Esophagus muscularis mucosa (tissue), 4 donors: ENCODE measurements around the gene VPS39. TPM values are rescaled to one million over a fixed set of nuclear protein-coding genes. Genes with fewer than 3 reads are reported as not detected.

Source experiments
- DNase-seq: peaks from one replicate; pipeline ENCODE4 v3.0.0-alpha.2; 2017; ENCODE audit errors: extremely low spot score
- H3K27ac ChIP-seq, 4 donors: fragments of 200-600 bp; sonication (generic); replicated peaks in 1 of 4; 1 replicate in 3 of 4; 2 replicates in 1 of 4; pipeline ENCODE4 v1.5.1; 2016 to 2019; ENCODE audit warnings: mild to moderate bottlenecking in 1 of 4
- H3K27me3 ChIP-seq, 4 donors: fragments of 200-600 bp; sonication (generic); one replicate each; pipeline versions ENCODE4 v1.5.1 to v1.6.0; 2016 to 2019
- H3K36me3 ChIP-seq, 4 donors: fragments of 200-600 bp; sonication (generic); one replicate each; pipeline ENCODE4 v1.5.1; 2016 to 2019
- H3K4me1 ChIP-seq, 4 donors: fragments of 200-600 bp; sonication (generic); one replicate each; pipeline ENCODE4 v1.5.1; 2016 to 2019
- H3K4me3 ChIP-seq, 4 donors: fragments of 200-600 bp; sonication (generic); 1 replicate in 2 of 4; 2 replicates in 2 of 4; pipeline ENCODE4 v1.5.1; 2016 to 2019; ENCODE audit warnings: mild to moderate bottlenecking in 4 of 4, moderate library complexity in 1 of 4
- H3K9me3 ChIP-seq, 4 donors: fragments of 200-600 bp; sonication (generic); 1 replicate in 3 of 4; 2 replicates in 1 of 4; pipeline ENCODE4 v1.5.1; 2016 to 2019
- CTCF ChIP-seq, 3 experiments: fragments of 200-600 bp in 2 of 3; fragments of 450-650 bp in 1 of 3; sonication (generic) in 2 of 3; IDR thresholded peaks; one replicate each; pipeline ENCODE4 v1.5.1; 2017 to 2019; ENCODE audit warnings: antibody characterized with exemption in 3 of 3, mild to moderate bottlenecking in 2 of 3, moderate library complexity in 1 of 3
- EP300 ChIP-seq: sonication (generic); formaldehyde crosslinking; IDR thresholded peaks from one replicate; pipeline ENCODE4 v1.6.1; 2017; ENCODE audit warnings: antibody characterized with exemption
- POLR2A ChIP-seq: fragments of 450-650 bp; IDR thresholded peaks from one replicate; pipeline ENCODE4 v1.6.1; 2017; ENCODE audit warnings: antibody characterized with exemption, moderate library complexity, mild to moderate bottlenecking, low read depth
- POLR2AphosphoS5 ChIP-seq, 2 donors: sonication (generic); formaldehyde crosslinking; IDR thresholded peaks; one replicate each; pipeline ENCODE4 v1.6.1; 2017; ENCODE audit warnings: antibody characterized with exemption in 2 of 2
- WGBS: methylation state at CpG from one replicate; pipeline ENCODE4 v1.1.5; 2018; 5-methylcytosine and 5-hydroxymethylcytosine counted together
- intact Hi-C: fragments of 100-400 bp; cut with DNase I; formaldehyde crosslinking; loops from one replicate; pipeline ENCODE4 v1.15.1; 2023
- total RNA-seq, 4 donors: library from RNA; depleted of rRNA; stranded (reverse); fragments of >200 nt; gene quantifications; one replicate each; pipeline versions ENCODE4 v1.1.0 to v1.2.1, GENCODE V29; 2016

Gene VPS39
- total RNA-seq, 4 donors from 2014 or later = 50.8 to 83.5 (median 56.2) TPM

- intact Hi-C loops = no loop called here
- H3K4me3 ChIP-seq = no peak overlapping the region
- H3K9me3 ChIP-seq = no peaks in the 10 kb centered on the region
- H3K27ac ChIP-seq = peak overlapping the region in 1 of 4 donors; percentile 8
- H3K4me1 ChIP-seq = peaks cover 9 to 28% (median 18%) of the 10 kb centered on the region in 4 donors
- H3K27me3 ChIP-seq = peaks cover 0 to 3% (median 0%) of the 10 kb centered on the region in 4 donors
- DNase-seq = no peak
- TF ChIP-seq POLR2AphosphoS5 (IDR thresholded peaks at IDR 0.05) = no peak
- no peak for TF ChIP-seq EP300
- no peak for TF ChIP-seq CTCF (IDR thresholded peaks at IDR 0.05)
- no peak for TF ChIP-seq POLR2A
- peaks cover 38 to 58% (median 55%) of the 10 kb centered on the region in 4 donors for H3K36me3 ChIP-seq
- no CpG with 5 or more reads among the region's 10 CpGs for WGBS
Observed at GRCh38 chr15:42158941-42159340, 49.2 kb downstream of the VPS39 start.

- intact Hi-C loops = no loop called here
- Histone ChIP-seq H3K27ac (peak overlapping the region in 1 of 4 donors; percentile 8), H3K4me1 (peaks cover 9 to 28% (median 18%) of the 10 kb centered on the region in 4 donors), H3K27me3 (peaks cover 0 to 5% (median 0%) of the 10 kb centered on the region in 4 donors), H3K9me3 (no peaks in the 10 kb centered on the region), H3K36me3 (peaks cover 30 to 51% (median 47%) of the 10 kb centered on the region in 4 donors), H3K4me3 (no peak overlapping the region)
- TF ChIP-seq CTCF (IDR thresholded peaks at IDR 0.05) (no peak), POLR2AphosphoS5 (IDR thresholded peaks at IDR 0.05) (no peak), EP300 (no peak), POLR2A (no peak)
- WGBS = 69% methylated on average over 7 of the region's 8 CpGs
- no peak for DNase-seq
Observed at GRCh38 chr15:42157981-42158765, 49.9 kb downstream of the VPS39 start.

GRCh38 chr15:42157381-42157780 is 50.7 kb downstream of the VPS39 start:
- H3K9me3 ChIP-seq = no peaks in the 10 kb centered on the region
- peaks cover 0 to 9% (median 0%) of the 10 kb centered on the region in 4 donors for H3K27me3 ChIP-seq
- H3K4me1 ChIP-seq = peaks cover 9 to 28% (median 18%) of the 10 kb centered on the region in 4 donors
- no peak overlapping the region for H3K4me3 ChIP-seq
- no peak overlapping the region for H3K27ac ChIP-seq
- intact Hi-C loops = no loop called here
- no peak for DNase-seq
- WGBS = 98% methylated on average over 8 of the region's 8 CpGs
- TF ChIP-seq POLR2A = no peak
- no peak for TF ChIP-seq POLR2AphosphoS5 (IDR thresholded peaks at IDR 0.05)
- TF ChIP-seq CTCF (IDR thresholded peaks at IDR 0.05) = no peak
- no peak for TF ChIP-seq EP300
- H3K36me3 ChIP-seq = peaks cover 22 to 43% (median 39%) of the 10 kb centered on the region in 4 donors

GRCh38 chr15:42156243-42156922 is 51.7 kb downstream of the VPS39 start, which contains the start of gene PLA2G4F:
Gene PLA2G4F (minus strand): TSS chr15:42156636. CDS start chr15:42156549, 87 bp downstream.
- no peak for DNase-seq
- TF ChIP-seq POLR2AphosphoS5 (IDR thresholded peaks at IDR 0.05) = no peak
- no peak for TF ChIP-seq CTCF (IDR thresholded peaks at IDR 0.05)
- TF ChIP-seq EP300 = no peak
- TF ChIP-seq POLR2A = no peak
- H3K4me3 ChIP-seq = no peak within 1 kb of the TSS
- H3K36me3 ChIP-seq = peaks cover 12 to 33% (median 29%) of the 10 kb centered on the region in 4 donors
- peaks cover 9 to 28% (median 18%) of the 10 kb centered on the region in 4 donors for H3K4me1 ChIP-seq
- no peak within 1 kb of the TSS for H3K27ac ChIP-seq
- intact Hi-C loops = no loop called here
- WGBS = 66% methylated on average over 7 of the region's 8 CpGs
- H3K27me3 ChIP-seq = peaks cover 0 to 9% (median 0%) of the 10 kb centered on the region in 4 donors
- no peaks in the 10 kb centered on the region for H3K9me3 ChIP-seq
